HT-29 (cell line): ENCODE results near the gene RPL22L1. TPM values are rescaled to one million over a fixed set of nuclear protein-coding genes. Genes with fewer than 3 reads are reported as not detected.
"Not testable (repeated sequence)": the region's sequence is repeated elsewhere in the genome, so short reads cannot be mapped to it uniquely, and the experiment has no call there.

ENCODE experiments used
- DNase-seq: peaks from one replicate; pipeline ENCODE4 v3.0.0-alpha.2; 2015; ENCODE audit warnings: low spot score
- total RNA-seq: library from RNA; depleted of rRNA; stranded (reverse); fragments of >200 nt; shearing (Covaris generic); gene quantifications from 2 replicates; pipeline ENCODE4 v1.2.3, GENCODE V29; 2014; rRNA removed

RPL22L1 gene
- total RNA-seq, 1 experiment from 2014 or later, result 18.6 TPM

GRCh38 chr3:170829546-170830272 lies 40.3 kb downstream of the RPL22L1 start:
- DNase-seq, result no peak

- no peak for DNase-seq
Measured at GRCh38 chr3:170826047-170826446, 43.9 kb downstream of the RPL22L1 start.

GRCh38 chr3:170823562-170823961 lies 46.4 kb downstream of the RPL22L1 start:
- DNase-seq, result not testable (repeated sequence)

GRCh38 chr3:170818325-170818724 lies 51.7 kb downstream of the RPL22L1 start:
- not testable (repeated sequence) for DNase-seq

- DNase-seq, result not testable (repeated sequence)
Measured at GRCh38 chr3:170817471-170817870, 52.5 kb downstream of the RPL22L1 start.

GRCh38 chr3:170816841-170817240 lies 53.2 kb downstream of the RPL22L1 start:
- no peak for DNase-seq

- no peak for DNase-seq
Measured at GRCh38 chr3:170816341-170816740, 53.7 kb downstream of the RPL22L1 start.

- no peak for DNase-seq
Measured at GRCh38 chr3:170815936-170816335, 54.1 kb downstream of the RPL22L1 start.

- peak; percentile 52 for DNase-seq
Measured at GRCh38 chr3:170815340-170815739, 54.7 kb downstream of the RPL22L1 start.

Other genes with a start within 250 kb of the RPL22L1 start
- 2.8 and 3.9 TPM in 2 replicates for gene EIF5A2, start 38.4 kb upstream of the RPL22L1 start, total RNA-seq
- gene SLC2A2, start 156.5 kb upstream of the RPL22L1 start, total RNA-seq, result 0.03 and 0.05 TPM in 2 replicates